ACC112 (cell line): Measurements from ENCODE around the gene YEATS4.

Experiments
- H2AFZ ChIP-seq: fragments of 200-600 bp; sonication (generic); one replicate; pipeline ENCODE4 v1.6.0; 2017; ENCODE audit warnings: antibody characterized with exemption, low read length; ENCODE audit not compliant: unreplicated experiment
- H3K27ac ChIP-seq: fragments of 200-600 bp; sonication (generic); 2 replicates; pipeline ENCODE4 v1.5.1; 2014; ENCODE audit warnings: low read depth, mild to moderate bottlenecking, antibody characterized with exemption, low read length, moderate library complexity
- H3K27me3 ChIP-seq: fragments of 200-600 bp; sonication (generic); 2 replicates; pipeline ENCODE4 v1.6.1; 2014; ENCODE audit warnings: mild to moderate bottlenecking, antibody characterized with exemption, low read length, moderate library complexity, mixed read lengths; ENCODE audit not compliant: insufficient read depth
- H3K36me3 ChIP-seq: fragments of 200-600 bp; sonication (generic); 2 replicates; pipeline ENCODE4 v1.6.1; 2016; ENCODE audit warnings: mild to moderate bottlenecking, antibody characterized with exemption, low read length, moderate library complexity, mixed read lengths; ENCODE audit not compliant: insufficient read depth
- H3K4me1 ChIP-seq: fragments of 200-600 bp; sonication (generic); one replicate; pipeline ENCODE4 v1.6.1; 2016; ENCODE audit warnings: low read length, mixed read lengths; ENCODE audit not compliant: insufficient read depth, unreplicated experiment, control insufficient read depth
- H3K4me3 ChIP-seq: fragments of 200-600 bp; sonication (generic); 2 replicates; pipeline ENCODE4 v1.5.1; 2014; ENCODE audit warnings: mild to moderate bottlenecking, low read depth, low read length
- H3K79me2 ChIP-seq: fragments of 200-600 bp; sonication (generic); one replicate; pipeline ENCODE4 v1.6.0; 2016; ENCODE audit warnings: low read length; ENCODE audit not compliant: control insufficient read depth, unreplicated experiment, insufficient read depth

Gene YEATS4

DNA sequence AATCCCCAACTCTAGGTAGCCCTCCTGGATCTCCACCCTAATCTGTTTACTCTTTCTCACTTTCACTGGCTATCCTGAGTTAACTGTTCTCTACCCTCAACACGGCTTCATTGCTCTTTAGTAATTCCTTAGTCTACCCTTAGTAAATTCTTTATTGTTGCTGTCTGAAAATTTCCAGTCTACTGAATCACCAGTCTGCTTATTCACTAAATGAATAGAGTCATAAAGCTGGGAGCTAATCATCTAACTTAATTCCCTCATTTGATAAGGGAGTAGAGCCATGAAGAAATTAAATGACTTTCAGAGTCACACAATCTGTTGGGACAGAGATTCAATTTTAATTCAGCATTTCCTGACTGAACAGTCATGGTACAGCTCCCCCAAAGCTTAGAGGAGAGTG is 36.5 kb downstream of the YEATS4 start:
- Histone ChIP-seq H3K36me3 (peaks cover 17% of the 10 kb centered on the region), H3K27ac (no peak overlapping the region), H3K4me3 (no peak overlapping the region), H3K4me1 (peaks cover 10% of the 10 kb centered on the region), H3K79me2 (no peaks in the 10 kb centered on the region), H3K27me3 (no peaks in the 10 kb centered on the region), H2AFZ (no peak overlapping the region)

GRCh38 chr12:69396963-69397362 is 37.4 kb downstream of the YEATS4 start:
- H3K4me1 ChIP-seq = peaks cover 6% of the 10 kb centered on the region
- no peaks in the 10 kb centered on the region for H3K79me2 ChIP-seq
- no peak overlapping the region for H3K27ac ChIP-seq
- no peaks in the 10 kb centered on the region for H3K27me3 ChIP-seq
- H2AFZ ChIP-seq = no peak overlapping the region
- no peak overlapping the region for H3K4me3 ChIP-seq
- H3K36me3 ChIP-seq = peaks cover 14% of the 10 kb centered on the region

DNA sequence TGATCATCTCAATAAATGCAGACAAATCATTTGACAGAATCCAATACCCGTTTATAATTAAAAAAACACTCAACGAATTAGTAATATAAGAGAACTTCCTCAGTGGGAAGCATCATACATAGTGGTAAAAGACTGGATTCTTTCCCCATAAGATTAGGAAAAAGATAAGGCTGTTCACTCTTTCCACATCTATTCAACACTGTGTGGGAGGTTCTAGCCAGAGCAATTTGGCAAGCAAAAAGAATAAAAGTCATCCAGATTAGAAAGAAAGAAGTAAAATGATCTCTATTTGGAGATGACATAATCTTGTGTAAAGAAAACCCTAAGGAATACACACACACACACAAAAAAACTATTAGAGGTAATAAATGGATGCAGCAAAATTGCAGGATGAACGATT is 38.4 kb downstream of the YEATS4 start:
- Histone ChIP-seq H3K27ac (peak overlapping the region; percentile 9; the same call in 1 of the 2 replicates), H3K79me2 (no peaks in the 10 kb centered on the region), H3K27me3 (no peaks in the 10 kb centered on the region)

GRCh38 chr12:69401940-69402339 is 42.4 kb downstream of the YEATS4 start:
- Histone ChIP-seq H3K79me2 (no peaks in the 10 kb centered on the region), H3K4me1 (peaks cover 19% of the 10 kb centered on the region), H3K4me3 (no peak overlapping the region), H3K27ac (no peak overlapping the region), H3K36me3 (peaks cover 3% of the 10 kb centered on the region; the same call in 1 of the 2 replicates), H2AFZ (no peak overlapping the region), H3K27me3 (no peaks in the 10 kb centered on the region)

More for the DNA sequence above, 38.4 kb downstream of the YEATS4 start:
- no peaks in the 10 kb centered on the region for H3K4me1 ChIP-seq
- H2AFZ ChIP-seq = no peak overlapping the region
- no peak overlapping the region for H3K4me3 ChIP-seq
- peaks cover 12% of the 10 kb centered on the region for H3K36me3 ChIP-seq

- Histone ChIP-seq H3K27me3 (no peaks in the 10 kb centered on the region), H3K27ac (peak overlapping the region; percentile 70), H2AFZ (no peak overlapping the region), H3K36me3 (no peaks in the 10 kb centered on the region), H3K79me2 (no peaks in the 10 kb centered on the region), H3K4me1 (peaks cover 19% of the 10 kb centered on the region), H3K4me3 (peak overlapping the region; percentile 27; the same call in 1 of the 2 replicates)
Observed at GRCh38 chr12:69404851-69405565, 45.5 kb downstream of the YEATS4 start.

GRCh38 chr12:69405566-69405865 is 46.0 kb downstream of the YEATS4 start:
- no peaks in the 10 kb centered on the region for H3K27me3 ChIP-seq
- H3K27ac ChIP-seq = peak overlapping the region; percentile 70
- peak overlapping the region; percentile 58 for H3K4me3 ChIP-seq
- H2AFZ ChIP-seq = no peak overlapping the region
- H3K4me1 ChIP-seq = peaks cover 19% of the 10 kb centered on the region
- H3K79me2 ChIP-seq = no peaks in the 10 kb centered on the region
- no peaks in the 10 kb centered on the region for H3K36me3 ChIP-seq

DNA sequence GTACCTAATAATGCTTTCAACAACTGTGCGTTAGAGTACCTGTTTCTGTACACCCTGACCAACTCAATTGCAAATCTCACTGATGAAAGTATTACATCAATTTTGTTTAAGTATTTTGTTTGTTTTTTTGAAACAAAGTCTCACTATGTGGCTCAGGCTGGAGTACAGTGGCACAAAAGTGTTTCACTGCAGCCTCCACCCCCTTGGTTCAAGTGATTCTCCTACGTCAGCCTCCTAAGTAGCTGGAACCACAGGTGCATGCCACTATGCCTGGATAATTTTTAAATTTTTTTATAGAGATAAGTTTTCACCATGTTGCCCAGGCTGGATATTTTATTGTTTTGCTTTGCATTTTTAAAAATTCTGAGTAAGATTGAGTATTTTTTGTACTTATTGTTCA is 46.7 kb downstream of the YEATS4 start:
- Histone ChIP-seq H3K4me3 (no peak overlapping the region), H3K27me3 (no peaks in the 10 kb centered on the region), H3K4me1 (peaks cover 19% of the 10 kb centered on the region), H3K36me3 (no peaks in the 10 kb centered on the region), H3K79me2 (no peaks in the 10 kb centered on the region), H2AFZ (no peak overlapping the region), H3K27ac (peak overlapping the region; percentile 70)

- no peak overlapping the region for H2AFZ ChIP-seq
- H3K36me3 ChIP-seq = no peaks in the 10 kb centered on the region
- H3K79me2 ChIP-seq = no peaks in the 10 kb centered on the region
- H3K27ac ChIP-seq = no peak overlapping the region
- H3K4me1 ChIP-seq = peaks cover 10% of the 10 kb centered on the region
- no peaks in the 10 kb centered on the region for H3K27me3 ChIP-seq
- H3K4me3 ChIP-seq = no peak overlapping the region
Observed at GRCh38 chr12:69410571-69410970, 51.0 kb downstream of the YEATS4 start.

DNA sequence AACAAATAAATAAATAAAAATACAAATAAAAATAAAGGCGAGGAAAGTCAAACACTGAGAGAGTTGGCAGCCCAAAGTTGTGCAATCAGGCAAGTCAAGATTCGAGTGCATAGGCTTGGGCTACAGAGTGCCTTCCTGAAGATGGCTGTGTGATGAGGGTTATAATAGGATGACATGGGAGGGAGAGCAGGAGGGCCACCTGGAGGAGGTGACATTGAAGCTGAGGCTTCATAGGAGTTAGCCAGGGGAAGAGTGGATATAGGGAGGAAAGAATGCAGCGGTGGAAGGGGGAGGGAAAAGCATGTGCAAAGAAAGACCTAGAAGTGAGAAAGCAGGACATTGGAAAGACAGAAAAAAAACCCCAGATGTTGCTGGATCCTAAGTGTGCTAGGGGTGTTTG is 53.1 kb downstream of the YEATS4 start:
- H3K27me3 ChIP-seq = no peaks in the 10 kb centered on the region
- no peak overlapping the region for H2AFZ ChIP-seq
- H3K79me2 ChIP-seq = no peaks in the 10 kb centered on the region
- no peaks in the 10 kb centered on the region for H3K36me3 ChIP-seq
- no peak overlapping the region for H3K4me3 ChIP-seq
- H3K27ac ChIP-seq = no peak overlapping the region
- H3K4me1 ChIP-seq = peaks cover 7% of the 10 kb centered on the region

DNA sequence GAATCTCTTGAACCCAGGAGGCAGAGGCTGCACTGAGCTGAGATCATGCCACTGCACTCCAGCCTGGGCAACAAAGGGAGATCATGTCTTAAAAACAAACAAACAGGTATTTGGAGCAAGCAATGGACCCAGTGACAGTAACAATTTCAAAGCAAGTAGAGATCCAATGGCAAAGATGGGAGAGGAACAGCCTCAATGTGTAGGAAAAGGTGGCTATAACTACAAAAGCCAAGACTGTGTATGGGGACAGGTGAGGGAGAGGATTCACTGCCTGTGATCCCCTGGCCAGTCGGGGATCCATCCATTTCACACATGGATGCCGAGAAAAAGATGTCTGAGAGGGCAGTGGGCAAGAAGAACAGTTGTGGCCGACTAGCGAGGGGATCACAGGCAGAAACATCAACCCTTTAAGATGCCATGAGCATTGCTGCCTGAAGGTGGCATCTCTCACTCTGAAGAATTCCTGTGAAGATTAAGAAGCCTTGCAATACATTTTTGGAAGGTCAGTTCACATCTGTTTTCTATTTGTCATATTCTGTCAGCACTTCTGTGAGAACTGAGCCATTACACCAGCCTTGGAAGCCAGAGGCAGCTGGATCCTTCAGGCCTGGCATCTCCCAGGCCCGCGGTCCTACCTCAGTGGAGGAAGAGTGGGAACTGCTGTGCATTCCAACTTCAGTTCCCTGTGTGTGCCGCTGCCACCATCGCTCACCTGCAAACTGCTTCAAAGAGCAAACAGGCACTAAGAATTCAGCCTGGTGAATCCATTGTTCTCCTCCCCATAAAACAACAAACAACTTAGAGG is 56.1 kb downstream of the YEATS4 start:
- no peak overlapping the region for H3K4me3 ChIP-seq
- H3K36me3 ChIP-seq = no peaks in the 10 kb centered on the region
- H3K79me2 ChIP-seq = no peaks in the 10 kb centered on the region
- H2AFZ ChIP-seq = peak overlapping the region; percentile 34
- peaks cover 7% of the 10 kb centered on the region for H3K4me1 ChIP-seq
- peak overlapping the region; percentile 22; the same call in 1 of the 2 replicates for H3K27ac ChIP-seq
- H3K27me3 ChIP-seq = no peaks in the 10 kb centered on the region

GRCh38 chr12:69417231-69417630 is 57.7 kb downstream of the YEATS4 start:
- Histone ChIP-seq H3K36me3 (no peaks in the 10 kb centered on the region), H3K79me2 (no peaks in the 10 kb centered on the region), H3K4me3 (no peak overlapping the region), H3K4me1 (peaks cover 7% of the 10 kb centered on the region), H3K27me3 (no peaks in the 10 kb centered on the region), H3K27ac (no peak overlapping the region), H2AFZ (no peak overlapping the region)
